Stimulated activated CD8-positive, alpha-beta memory T cell treated with anti-CD3 and anti-CD28 coated beads, Interleukin-4, amount 100 ng/mL, for 48 hours (primary cell): ENCODE data around the gene GLTPD2.

Experiments
- DNase-seq: peaks from one replicate; pipeline ENCODE4 v3.0.0-alpha.2; 2020

GLTPD2 gene

DNA sequence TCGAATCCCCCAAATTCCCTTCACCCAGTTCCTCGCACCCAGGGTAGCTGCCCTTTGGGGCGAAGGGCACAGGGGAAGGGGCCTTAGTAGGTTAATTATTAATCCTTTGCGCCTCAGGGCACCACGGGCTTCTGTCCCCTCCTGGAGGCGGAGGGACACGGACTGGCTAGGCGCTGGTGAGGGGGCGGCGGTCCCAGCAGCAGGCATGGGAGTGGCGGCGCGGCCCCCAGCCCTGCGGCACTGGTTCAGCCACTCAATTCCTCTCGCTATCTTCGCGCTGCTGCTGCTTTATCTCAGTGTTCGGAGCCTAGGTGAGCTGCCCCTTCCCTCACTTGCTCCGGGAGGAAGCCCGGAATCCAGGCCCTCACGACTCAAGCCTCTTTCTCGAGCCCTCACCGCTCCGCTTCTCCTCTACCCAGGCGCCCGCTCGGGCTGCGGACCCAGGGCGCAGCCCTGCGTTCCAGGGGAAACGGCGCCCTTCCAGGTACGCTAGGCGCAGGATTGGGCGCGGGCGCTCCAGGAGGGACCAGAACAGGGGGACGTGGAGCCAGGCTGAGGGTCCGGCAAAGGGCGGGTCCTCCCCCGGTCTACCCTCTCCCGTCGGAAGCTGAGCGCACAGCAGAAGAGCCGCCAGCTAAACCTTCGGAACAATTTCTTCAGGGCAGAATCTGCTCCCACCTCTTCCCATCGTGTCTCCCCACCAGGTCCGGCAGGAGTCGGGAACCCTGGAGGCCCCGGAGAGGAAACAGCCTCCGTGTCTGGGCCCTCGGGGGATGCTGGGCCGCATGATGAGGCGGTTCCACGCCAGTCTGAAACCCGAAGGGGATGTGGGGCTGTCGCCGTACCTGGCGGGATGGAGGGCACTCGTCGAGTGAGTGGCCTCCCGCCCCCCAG is at the start of gene GLTPD2:
TSS of gene GLTPD2 (plus strand) at position 158 of the 894 bp plus-strand sequence. CDS start at position 206, 48 bp downstream.
- DNase-seq = no peak

DNA sequence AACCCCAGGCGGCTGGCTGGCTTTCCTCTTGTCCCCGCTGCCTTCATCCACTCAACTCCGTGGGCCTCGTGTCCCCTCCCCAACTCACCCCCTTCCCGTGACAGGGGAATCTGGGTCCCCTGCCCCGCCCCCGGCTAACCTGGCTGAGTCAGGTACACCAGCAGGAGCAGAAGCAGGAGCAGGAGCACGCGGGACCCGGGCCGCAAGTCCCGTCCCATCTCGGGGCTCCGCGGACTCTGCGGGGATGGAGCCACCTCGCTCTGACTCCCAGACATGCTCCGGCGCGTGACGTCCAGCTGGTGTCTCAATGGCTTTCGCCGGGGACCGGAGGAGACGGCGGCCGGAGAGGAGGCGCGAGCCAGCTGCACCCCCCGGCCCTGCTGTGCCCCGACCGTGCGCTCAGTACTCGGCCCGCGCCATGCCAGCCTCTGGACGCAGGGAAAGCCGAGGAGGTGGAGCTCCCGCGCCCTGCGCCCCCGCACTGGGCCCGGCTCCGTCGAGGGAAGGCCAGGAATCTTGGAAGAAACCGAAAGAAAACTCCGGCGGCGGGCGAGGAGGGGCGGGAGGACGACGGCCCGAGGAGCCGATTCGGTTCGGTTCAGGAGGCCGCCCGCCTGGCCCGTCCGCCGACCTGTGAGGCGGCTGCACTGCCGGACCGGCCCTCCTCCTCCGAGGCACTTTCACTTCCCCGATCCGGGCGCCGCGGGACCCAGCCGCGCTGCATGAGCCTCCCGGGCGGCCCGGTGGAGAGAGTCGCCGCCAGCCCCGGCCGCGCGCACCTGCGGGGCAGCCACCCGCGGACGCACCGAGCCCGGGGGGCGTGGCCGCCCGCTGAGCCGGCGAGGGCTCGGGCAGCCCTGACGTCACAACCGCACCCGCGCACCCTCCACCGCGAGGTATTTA is 49.4 kb upstream of the GLTPD2 start, which contains the start of the genes CXCL16 and ZMYND15:
TSS of gene CXCL16 (minus strand) at position 807 of the 903 bp plus-strand sequence. CDS start at position 218, 589 bp downstream.
TSS of gene ZMYND15 (plus strand) at position 712 of the 903 bp plus-strand sequence. CDS start 716 bp downstream, outside the sequence.
- peak; percentile 68 for DNase-seq

DNA sequence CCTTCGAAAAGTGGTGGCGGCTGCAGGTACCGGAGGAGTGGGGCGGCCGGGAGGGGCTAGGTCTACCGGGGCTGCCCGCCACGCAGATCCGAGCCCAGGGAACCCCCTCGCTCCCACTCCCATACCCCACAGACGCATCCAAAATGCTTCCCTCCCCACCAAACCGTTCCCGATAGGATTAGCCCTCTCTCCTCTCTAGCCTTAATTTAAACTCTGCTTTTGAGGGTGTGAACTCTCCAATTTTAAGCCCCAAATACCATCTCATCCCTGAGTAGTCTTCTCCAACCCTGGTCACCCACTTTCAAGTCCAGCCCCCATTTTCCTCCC is 48.8 kb upstream of the GLTPD2 start:
- DNase-seq = no peak

DNA sequence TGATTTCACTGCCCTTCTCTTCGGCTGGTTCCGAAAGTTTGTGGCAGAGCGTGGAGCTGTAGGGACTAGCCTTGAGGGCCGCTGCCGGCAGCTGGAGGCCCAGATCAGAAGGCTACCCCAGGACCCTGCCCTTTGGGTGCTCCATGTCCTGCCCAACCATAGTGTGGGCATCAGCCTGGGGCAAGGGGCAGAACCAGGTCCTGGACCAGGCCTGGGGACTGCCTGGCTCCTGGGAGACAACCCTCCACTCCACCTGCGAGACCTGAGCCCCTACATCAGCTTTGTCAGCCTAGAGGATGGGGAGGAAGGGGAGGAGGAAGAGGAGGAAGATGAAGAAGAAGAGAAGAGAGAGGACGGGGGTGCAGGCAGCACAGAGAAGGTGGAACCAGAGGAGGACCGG is 48.2 kb upstream of the GLTPD2 start:
- DNase-seq = no peak

DNA sequence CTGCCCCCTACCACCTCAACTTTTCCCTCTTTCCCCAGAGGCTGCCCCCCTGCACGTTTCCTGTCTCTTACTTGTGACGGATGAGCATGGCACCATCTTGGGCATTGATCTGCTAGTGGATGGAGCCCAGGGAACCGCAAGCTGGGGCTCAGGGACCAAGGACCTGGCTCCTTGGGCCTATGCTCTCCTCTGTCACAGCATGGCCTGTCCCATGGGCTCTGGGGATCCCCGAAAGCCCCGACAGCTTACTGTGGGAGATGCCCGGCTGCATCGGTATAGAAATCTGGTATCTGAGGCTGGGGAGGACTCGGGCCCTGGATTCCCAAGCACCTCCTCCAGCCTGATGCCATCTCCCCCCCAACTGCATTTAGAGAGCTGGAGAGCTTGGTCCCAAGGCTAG is 47.2 kb upstream of the GLTPD2 start:
- DNase-seq = no peak

DNA sequence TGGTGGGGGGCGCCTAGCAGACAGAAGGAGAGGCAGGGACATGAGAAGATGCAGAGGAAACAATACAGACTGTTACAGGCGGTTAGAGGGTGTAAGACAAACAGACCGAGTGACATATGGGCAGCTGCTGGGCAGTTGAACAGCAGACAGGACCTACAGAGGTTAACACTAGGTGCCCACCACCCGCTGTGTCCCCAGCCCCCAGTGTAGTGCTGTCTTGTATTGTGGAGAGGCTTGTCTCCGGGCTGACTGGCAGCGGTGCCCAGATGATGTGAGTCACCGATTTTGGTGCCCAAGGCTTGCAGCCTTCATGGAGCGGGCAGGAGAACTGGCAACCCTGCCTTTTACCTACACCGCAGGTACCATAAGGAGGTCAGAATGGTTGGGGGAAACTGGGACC is 46.6 kb upstream of the GLTPD2 start:
- DNase-seq = peak; percentile 21

DNA sequence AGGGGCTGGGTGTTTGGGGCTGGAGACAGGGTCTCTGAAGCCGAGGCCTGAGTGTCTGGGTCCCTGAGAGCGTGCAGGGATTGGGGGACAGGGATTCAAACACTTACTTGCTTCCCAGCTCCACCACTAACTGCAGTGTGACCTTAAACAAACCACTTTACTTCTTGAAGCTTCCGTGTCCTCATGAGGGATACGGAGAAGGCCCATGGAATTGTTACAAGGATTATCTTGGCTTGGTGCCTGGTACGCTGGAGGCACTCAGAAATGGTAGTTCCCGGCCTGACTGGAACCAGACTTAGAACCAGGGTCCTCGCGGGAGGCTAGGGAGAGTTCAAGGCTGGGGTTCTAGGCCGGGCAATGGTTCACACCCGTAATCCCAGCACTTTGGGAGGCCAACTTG is 46.1 kb upstream of the GLTPD2 start:
- no peak for DNase-seq

DNA sequence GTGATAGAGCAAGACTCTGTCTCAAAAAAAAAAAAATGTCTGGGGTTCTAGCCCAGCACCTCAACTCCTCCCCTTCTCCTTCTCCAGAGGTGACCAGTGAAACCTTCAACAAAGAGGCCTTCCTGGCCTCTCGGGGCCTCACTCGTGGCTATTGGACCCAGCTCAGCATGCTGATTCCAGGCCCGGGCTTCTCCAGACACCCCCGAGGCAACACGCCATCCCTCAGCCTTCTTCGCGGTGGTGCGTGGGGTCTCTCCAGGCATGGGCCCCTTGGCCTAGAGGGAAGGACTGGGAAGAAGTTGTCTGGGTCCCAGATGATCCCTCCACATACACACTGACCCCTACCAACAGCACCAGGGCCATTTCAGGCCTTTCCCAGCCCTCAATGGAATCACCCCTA is 45.5 kb upstream of the GLTPD2 start:
- no peak for DNase-seq

DNA sequence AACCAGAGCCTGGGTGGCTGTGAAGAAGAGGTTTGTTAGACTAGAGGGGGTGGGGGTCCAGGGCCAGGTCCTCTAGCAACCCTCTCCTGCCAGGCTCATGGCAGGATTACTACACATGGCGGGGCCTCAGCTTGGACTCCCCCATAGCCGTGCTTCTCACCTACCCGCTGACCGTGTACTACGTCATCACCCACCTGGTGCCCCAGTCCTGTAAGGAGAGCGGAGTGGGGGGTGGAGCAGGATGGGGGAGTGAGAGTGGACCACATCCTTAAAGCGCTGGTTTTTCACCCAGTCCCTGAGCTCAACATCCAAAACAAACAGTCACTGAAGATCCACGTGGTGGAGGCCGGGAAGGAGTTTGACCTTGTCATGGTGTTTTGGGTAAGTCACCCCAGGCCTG is 44.9 kb upstream of the GLTPD2 start:
- no peak for DNase-seq

DNA sequence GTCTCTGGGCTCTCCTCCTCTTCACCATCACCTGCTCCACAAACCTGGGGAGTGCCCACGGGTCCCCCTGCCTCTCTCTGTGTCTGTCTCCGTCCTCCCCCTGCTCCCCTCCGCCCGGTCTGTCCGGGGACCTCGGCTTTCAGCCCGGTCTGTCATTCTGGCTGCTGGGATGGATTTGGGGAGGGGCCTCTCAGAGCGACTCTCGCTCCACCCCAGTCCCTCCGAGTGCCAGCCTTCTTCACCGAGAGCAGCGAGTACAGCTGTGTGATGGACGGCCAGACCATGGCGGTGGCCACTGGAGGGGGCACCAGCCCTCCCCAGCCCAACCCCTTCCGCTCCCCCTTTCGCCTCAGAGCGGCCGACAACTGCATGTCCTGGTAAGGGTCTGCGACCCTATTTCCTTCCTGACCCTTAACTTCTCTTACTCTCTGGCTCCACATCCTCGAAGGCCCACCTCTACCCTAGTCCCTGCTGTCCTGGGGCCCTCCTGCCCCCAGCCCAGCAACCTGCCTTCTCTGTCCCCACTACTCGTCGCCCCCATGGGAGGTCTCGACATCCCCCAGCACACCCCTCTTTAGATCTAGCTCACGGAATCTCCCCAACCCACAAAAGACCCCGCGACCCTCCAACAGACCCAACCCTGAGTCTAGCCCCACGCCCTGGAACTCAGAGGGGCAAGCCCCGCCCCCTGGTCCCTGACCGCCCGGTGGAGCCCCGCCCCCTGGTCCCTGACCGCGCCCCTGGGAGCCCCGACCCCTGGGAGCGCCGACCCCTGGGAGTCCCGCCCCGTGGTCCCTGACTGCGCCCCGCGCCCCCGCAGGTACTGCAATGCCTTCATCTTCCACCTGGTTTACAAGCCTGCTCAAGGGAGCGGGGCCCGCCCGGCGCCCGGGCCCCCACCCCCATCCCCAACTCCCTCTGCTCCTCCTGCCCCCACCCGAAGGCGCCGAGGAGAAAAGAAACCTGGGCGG is 43.5 kb upstream of the GLTPD2 start:
- DNase-seq = no peak

DNA sequence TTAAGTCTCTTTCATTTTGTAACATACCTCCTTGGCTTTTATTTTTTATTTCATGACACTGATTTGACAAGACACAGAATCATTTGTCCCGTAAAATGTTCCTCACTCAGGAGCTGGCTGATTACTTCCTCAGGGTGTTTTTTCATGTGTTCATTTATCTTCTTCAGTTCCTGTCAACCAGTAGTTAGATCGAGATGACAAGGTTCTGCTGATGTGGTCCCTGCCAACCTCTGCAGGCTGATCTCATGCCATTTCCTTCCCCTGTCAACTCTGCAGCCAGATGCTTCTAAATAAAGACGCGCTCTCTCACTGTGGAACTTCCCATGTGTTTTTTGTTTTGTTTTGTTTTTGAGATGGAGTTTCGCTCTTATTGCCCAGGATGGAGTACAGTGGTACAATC is 40.9 kb upstream of the GLTPD2 start:
- no peak for DNase-seq

DNA sequence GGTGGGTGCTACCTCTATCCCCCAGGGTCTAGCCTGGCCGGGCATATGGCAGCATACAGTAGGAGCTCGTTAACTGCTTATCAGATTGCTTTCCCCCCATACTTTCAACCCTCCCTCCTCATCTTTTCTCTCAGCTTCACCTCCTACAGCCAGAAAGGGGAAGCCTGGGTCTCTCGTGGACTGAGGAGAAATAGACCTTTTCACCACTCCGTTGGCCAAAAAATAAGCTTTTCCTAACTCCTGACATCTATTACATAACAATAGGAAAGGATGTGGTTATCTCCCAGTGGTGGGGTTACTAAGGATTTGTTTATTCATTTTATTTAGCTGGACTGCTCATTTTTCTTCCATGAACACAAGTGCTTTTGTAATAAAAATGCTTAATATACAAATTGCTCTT is 40.1 kb upstream of the GLTPD2 start:
- DNase-seq = no peak

DNA sequence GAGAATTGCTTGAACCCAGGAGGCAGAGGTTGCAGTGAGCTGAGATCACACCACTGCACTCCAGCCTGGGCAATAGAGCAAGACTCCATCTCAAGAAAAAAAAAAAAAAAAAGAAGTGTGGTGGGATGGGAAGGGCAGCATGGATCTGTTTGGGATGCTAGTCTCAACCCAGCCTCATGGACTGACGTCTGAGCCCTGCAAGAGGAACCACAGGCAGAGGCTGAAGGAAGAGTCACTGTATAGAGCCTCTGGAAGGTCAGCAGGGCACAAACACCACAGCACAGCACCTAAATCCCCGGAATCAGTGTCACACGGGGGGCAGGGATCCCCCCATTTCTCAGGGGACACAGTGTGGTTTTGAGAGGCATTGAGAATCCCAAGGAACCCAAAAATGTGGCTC is 38.2 kb upstream of the GLTPD2 start:
- no peak for DNase-seq

DNA sequence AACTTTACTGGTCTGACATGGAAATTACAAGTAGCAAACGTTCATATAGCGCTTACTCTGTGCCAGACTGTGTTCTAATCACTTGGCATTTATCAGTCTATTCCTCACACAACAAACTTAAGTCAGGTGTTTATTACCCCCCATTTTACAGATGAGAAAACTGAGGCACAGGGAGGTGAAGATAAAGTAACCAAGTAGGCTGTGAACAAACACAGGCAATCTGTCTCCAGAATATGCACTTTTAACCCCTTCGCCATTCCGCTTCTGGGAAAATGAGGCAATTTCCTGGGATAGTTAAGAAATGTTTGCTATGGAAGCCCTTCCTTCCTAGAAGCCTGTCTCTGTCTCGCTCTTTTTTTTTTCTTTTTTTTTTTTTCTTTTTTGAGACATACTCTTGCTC is 36.8 kb upstream of the GLTPD2 start:
- no peak for DNase-seq

DNA sequence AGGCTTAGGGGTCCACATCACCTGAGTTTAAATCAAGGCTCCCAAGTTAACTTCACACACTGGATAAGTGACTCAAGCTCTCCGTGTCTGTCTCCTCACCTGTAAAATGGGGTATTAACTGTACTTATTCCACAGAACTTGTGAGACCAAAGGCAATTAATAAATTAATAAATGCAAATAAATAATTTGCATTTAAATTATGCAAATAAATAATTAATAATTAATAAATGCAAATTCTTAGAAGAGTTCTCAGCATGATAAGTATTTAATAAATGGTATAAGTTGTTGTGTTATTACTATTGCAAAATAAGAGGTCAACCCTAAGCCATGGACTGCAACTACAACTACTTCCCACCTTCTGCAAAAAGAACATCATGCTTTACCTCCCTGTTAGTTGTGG is 35.4 kb upstream of the GLTPD2 start:
- no peak for DNase-seq

DNA sequence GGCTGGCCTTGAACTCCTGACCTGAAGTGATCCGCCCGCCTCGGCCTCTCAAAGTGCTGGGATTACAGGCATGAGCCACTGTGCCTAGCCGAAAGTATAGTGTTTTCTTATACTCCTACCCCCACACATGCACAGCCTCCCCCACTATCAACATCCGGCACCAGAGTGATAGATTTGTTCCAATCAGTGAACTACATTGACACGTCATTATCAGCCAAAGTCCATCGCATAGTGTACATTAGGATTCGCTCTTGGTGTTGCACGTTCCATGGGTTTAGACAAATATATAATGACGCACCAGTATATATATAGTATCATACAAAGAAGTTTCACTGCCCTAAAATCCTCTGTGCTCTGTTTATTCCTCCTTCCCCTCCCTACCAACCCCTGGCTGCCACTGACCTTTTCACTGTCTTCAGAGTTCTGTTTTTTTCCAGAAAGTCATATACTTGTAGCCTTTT is 29.0 kb upstream of the GLTPD2 start:
- no peak for DNase-seq

DNA sequence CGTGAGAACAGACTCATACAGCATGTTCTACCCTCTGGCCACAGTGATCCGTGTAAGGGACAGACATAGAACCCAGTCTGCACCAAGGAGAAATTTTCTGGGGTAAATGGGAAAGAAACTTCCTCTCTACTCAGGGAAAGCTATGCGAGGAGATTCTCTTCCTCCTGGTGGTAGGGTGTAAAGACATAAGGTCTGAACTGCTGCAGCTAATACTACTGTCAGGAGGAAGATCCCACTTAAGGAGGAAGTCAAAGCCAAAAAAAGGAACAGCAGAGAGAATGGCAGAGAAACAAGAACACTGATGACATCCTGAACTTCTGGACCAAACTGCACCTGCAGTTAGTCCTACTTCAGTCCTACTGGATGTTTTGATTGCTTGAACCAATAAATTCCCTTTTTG is 24.2 kb upstream of the GLTPD2 start:
- DNase-seq = no peak

DNA sequence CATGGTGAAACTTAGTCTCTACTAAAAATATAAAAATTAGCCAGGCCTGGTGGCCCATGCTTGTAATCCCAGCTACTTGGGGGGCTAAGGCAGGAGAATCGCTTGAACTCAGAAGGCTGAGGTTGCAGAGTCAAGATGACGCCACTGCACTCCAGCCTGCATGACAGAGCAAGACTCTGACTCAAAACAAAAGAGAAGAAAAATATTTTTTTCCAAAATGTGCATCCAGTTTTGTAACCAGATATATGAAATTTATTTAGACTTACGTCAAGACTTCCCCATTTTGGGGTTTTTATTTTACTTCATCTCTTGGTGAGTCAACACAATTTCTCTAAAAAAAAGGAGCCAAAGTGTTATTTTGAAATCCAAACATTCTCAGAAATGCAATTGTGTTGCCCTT is 22.6 kb upstream of the GLTPD2 start:
- no peak for DNase-seq

DNA sequence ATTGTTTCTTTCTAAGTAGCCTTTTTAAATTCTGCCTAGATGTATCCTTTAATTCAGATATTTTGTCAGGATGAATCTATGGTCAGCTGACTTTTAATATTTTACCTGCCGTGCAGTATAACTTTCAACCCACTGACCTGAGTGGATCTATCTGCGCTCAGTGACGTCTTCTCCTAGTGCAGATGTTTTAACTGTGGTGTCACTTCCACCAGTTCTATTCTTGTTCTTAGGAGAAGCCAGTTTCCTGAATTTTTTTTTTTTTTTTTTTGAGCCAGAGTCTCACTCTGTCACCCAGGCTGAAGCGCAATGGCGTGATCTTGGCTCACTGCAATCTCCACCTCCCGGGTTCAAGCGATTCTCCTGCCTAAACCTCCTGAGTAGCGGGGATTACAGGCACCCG is 22.0 kb upstream of the GLTPD2 start:
- DNase-seq = no peak

DNA sequence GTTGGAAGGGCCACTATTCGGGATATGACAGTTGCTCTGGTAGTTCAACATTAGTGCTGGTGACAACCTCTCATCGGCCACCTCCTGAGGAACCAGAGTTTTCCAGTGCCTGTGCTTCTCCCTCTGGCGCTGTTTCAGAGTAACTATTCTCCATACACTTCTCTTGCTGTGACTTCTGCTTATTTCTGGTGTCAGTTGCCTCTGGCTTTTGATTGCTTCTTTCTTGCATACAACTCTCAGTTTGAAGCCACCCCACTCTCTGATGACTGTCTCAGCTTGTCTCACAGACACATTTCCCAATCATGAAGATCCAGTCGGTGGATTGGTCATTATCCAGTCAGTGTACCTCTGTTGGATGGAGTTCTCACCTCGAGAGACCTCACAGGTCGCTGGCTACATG is 20.5 kb upstream of the GLTPD2 start:
- DNase-seq = no peak

DNA sequence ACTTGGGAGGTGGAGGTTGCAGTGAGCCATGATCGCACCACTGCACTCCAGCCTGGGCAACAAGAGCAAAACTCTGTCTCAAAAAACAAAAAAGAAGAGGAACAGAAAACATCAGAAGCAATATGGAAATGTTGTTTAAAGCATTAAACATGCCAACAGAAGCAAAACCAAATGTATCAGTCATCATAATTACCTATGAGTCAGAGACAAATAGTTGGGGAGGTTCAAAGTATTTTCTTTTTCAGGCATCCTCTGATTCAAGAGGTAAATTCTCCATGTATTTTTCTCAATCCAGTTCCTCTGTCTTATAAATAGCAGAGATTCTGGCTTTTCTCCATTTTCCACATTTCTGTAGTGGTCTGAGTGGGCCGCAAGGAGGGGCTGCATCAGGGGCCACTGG is 19.1 kb upstream of the GLTPD2 start:
- no peak for DNase-seq

DNA sequence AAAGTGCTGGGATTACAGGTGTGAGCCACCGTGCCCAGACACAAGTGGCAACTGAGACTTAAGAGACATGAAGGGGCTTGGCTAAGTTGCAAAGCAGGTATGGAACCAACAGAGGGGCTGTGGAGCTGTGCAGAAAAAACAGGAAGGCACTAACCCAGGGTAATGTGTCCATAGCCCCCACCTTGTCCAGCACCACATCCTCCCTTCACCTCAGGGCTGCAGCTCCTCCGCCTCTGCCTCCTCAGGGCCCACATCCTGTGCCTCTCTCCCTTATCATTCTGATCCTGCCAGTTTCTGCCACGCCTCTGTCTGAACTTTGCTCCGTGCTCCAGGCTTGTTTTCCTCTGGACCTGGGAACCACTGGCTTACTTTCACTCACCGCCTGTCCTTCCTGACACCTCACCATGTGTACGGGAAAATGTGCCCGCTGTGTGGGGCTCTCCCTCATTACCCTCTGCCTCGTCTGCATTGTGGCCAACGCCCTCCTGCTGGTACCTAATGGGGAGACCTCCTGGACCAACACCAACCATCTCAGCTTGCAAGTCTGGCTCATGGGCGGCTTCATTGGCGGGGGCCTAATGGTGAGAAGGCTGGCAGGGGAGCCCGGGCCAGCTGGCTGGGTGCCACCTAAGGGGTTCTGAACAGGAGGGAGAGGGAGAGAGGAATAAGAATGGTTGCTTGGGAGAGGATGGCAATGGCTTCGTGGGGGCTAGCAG is 17.1 kb upstream of the GLTPD2 start, which contains the start of gene TM4SF5:
TSS of gene TM4SF5 (plus strand) at position 368 of the 716 bp plus-strand sequence. CDS start at position 405, 37 bp downstream.
- DNase-seq = no peak
